RWPE2 (cell line): Measurements from ENCODE around the gene GANAB.
"Not testable (repeated sequence)": the region's sequence is repeated elsewhere in the genome, so short reads cannot be mapped to it uniquely, and the experiment has no call there.

Experiments used
- ATAC-seq: fragments of 200-7000 bp; cut with Tn5 transposase; 3 replicates; pipeline ENCODE4 v1.9.1; 2021; ENCODE audit warnings: low read depth
- DNase-seq: peaks from one replicate; pipeline ENCODE4 v3.0.0-alpha.2; 2020; ENCODE audit warnings: low spot score
- H3K27ac ChIP-seq: fragments of 450-650 bp; 2 replicates; pipeline ENCODE4 v1.5.1; 2017; ENCODE audit warnings: mild to moderate bottlenecking; ENCODE audit not compliant: poor library complexity, severe bottlenecking
- H3K27me3 ChIP-seq: fragments of 250-450 bp; sonication (Bioruptor Pico); 2 replicates; pipeline ENCODE4 v1.5.1; 2021; ENCODE audit warnings: mild to moderate bottlenecking, moderate library complexity; ENCODE audit not compliant: insufficient read depth, poor library complexity, severe bottlenecking
- H3K36me3 ChIP-seq: fragments of 250-450 bp; sonication (Bioruptor Pico); 2 replicates; pipeline ENCODE4 v1.5.1; 2020; ENCODE audit warnings: low read depth, mild to moderate bottlenecking, moderate library complexity
- H3K4me1 ChIP-seq: fragments of 250-450 bp; sonication (Bioruptor Pico); 2 replicates; pipeline ENCODE4 v1.5.1; 2021; ENCODE audit warnings: mild to moderate bottlenecking, moderate library complexity; ENCODE audit not compliant: insufficient read depth, poor library complexity, severe bottlenecking
- H3K4me3 ChIP-seq: fragments of 250-450 bp; sonication (Bioruptor Pico); 2 replicates; pipeline ENCODE4 v1.5.1; 2021; ENCODE audit warnings: mild to moderate bottlenecking, moderate library complexity; ENCODE audit not compliant: severe bottlenecking
- H3K9me3 ChIP-seq: fragments of 250-450 bp; sonication (Bioruptor Pico); 2 replicates; pipeline ENCODE4 v1.5.1; 2021; ENCODE audit warnings: mild to moderate bottlenecking, moderate library complexity; ENCODE audit not compliant: severe bottlenecking
- TF ChIP-seq, protein P1 (sequence below): fragments of 450-650 bp; IDR thresholded peaks from one replicate; pipeline ENCODE4 v1.5.1; 2017; ENCODE audit warnings: mild to moderate bottlenecking, moderate library complexity; ENCODE audit not compliant: poor library complexity, severe bottlenecking

GANAB gene

DNA sequence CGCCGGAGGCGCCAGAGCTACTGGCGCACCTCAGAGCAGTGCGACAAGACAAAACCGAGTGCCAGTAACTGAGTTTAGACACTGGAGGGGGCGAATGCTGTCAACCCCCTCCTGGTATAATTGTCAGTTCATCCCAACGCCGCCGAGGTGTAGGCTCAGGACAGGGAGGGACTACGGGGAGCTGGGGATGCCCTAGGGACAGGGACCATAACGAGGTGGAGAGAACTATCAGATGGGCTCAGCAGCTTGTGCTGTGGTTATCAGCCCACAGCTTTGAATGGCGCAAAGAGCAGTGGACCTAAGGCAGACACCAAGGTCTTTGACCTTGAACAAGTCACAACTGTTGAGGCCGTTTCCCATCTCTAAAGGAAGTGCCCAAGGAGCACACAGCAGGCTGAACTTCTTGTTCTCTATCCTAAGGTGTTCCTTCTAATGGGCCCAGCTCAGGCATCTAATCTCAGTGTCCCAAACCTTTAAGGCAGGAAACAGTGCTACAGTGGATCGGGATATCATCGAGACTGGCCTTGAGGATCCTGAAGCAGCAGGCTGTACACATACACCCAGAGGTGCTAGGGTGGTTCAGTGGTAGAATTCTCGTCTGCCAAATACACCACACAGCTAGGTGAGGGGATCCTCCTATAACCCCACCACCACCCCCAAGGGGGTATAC, 54.1 kb downstream of the GANAB start:
- TF ChIP-seq, protein P1, sequence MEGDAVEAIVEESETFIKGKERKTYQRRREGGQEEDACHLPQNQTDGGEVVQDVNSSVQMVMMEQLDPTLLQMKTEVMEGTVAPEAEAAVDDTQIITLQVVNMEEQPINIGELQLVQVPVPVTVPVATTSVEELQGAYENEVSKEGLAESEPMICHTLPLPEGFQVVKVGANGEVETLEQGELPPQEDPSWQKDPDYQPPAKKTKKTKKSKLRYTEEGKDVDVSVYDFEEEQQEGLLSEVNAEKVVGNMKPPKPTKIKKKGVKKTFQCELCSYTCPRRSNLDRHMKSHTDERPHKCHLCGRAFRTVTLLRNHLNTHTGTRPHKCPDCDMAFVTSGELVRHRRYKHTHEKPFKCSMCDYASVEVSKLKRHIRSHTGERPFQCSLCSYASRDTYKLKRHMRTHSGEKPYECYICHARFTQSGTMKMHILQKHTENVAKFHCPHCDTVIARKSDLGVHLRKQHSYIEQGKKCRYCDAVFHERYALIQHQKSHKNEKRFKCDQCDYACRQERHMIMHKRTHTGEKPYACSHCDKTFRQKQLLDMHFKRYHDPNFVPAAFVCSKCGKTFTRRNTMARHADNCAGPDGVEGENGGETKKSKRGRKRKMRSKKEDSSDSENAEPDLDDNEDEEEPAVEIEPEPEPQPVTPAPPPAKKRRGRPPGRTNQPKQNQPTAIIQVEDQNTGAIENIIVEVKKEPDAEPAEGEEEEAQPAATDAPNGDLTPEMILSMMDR: no peak
- Histone ChIP-seq H3K4me1 (peaks cover 4% of the 10 kb centered on the region), H3K27me3 (no peaks in the 10 kb centered on the region), H3K4me3 (peak overlapping the region; percentile 58), H3K9me3 (no peaks in the 10 kb centered on the region), H3K36me3 (peaks cover 69% of the 10 kb centered on the region), H3K27ac (peak overlapping the region; percentile 63)
- DNase-seq: no peak
- ATAC-seq: peak; percentile 10; the same call in 2 of the 3 replicates

DNA sequence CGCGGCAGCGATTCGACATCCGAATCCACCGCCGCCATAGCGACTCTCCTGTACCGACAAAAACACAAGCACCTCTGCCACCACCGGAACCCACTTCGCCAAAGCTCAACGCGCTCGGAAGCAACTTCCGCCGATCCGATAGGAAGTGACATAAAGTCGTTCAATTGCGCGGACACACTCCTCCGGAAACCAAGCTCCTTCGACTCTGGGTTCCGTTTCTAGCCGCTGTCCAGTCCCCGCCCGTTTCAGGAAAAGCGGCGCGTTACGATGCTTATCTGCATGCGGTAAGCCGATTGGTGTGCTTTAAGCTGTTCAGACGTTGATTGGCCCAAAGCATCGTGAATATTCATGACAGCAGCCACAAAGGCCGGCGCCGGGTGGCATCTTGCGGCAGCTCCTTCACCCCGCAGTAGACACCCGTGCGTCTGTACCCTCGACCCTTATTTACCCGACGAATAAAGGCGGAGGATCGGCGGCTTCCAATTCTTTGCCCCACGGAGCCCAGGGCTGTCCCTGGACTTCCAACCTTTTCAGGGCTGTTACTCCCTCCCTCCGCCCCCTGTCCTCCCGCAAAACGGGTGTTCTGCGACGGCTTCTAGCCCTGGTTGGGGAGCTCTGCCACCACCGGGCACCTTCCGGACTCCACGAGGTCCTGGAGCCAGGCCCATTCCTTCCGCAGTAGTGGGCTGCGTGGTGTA, 54.8 kb downstream of the GANAB start, which contains the start of gene TUT1:
Gene TUT1 (minus strand): TSS at position 76 of the 698 bp plus-strand sequence. CDS start 38 bp downstream, at position 38.
- peaks cover 69% of the 10 kb centered on the region for H3K36me3 ChIP-seq
- no peaks in the 10 kb centered on the region for H3K9me3 ChIP-seq
- DNase-seq (peak; percentile 95), ATAC-seq (peak; percentile 94)
- H3K4me1 ChIP-seq: peaks cover 4% of the 10 kb centered on the region
- TF ChIP-seq, protein P1: peak; percentile 18
- H3K27me3 ChIP-seq: no peaks in the 10 kb centered on the region
- peak within 1 kb of the TSS; percentile 63 for H3K27ac ChIP-seq
- peak within 1 kb of the TSS; percentile 58 for H3K4me3 ChIP-seq

DNA sequence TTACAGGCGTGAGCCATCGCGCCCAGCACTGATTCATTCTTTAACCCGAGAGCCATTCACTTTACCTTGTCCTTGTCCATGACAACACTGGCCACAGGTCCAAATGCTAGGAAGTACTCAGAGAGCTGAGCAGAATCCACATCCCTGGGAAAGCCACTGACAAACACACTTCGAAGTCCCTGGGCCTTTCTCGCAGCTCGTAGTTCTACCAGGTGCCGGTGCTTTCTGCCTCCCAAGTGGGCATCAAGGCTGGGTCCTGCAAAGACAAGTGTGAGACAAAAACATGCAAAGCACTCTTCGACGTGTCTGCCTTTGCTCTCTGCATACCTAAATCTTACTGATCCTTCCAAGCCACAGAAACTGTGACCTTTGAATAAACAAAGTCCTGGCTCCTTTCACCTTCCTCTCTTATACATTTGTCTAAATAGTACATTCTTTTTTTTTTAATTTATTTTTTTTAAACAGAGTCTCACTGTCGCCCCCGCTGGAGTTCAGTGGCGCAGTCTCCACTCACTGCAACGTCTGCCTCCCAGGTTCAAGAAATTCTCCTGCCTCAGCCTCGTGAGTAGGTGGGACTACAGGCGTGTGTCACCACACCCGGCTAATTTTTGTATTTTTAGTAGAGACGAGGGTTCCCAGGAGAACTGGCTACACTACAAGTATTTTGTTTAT, 57.3 kb downstream of the GANAB start:
- ATAC-seq (no peak), DNase-seq (no peak)
- Histone ChIP-seq H3K36me3 (peaks cover 66% of the 10 kb centered on the region), H3K4me1 (peaks cover 4% of the 10 kb centered on the region), H3K27ac (no peak overlapping the region), H3K27me3 (no peaks in the 10 kb centered on the region), H3K9me3 (no peaks in the 10 kb centered on the region), H3K4me3 (no peak overlapping the region)
- TF ChIP-seq, protein P1: peak; percentile 43

DNA sequence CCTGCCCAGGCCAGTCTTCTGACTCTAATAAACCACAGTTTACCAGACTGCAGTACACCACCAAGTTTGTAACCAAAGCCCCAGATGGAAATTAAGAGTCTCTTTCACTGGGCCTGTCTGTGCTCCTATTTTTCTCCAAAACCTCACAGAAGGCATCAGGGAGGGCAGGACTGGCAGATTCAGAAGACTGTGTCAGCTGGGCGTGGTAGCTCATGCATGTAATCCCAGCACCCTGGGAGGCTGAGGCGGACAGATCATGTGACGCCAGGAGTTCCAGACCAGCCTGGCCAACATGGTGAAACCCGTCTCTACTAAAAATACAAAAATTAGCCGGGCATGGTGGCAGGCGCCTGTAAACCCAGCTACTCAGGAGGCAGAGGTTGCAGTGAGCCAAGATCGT, 61.1 kb downstream of the GANAB start:
- not testable (repeated sequence) for H3K27me3 ChIP-seq, H3K4me3 ChIP-seq, ATAC-seq, H3K4me1 ChIP-seq, DNase-seq, H3K9me3 ChIP-seq, H3K27ac ChIP-seq
- peaks cover 71% of the 10 kb centered on the region for H3K36me3 ChIP-seq

DNA sequence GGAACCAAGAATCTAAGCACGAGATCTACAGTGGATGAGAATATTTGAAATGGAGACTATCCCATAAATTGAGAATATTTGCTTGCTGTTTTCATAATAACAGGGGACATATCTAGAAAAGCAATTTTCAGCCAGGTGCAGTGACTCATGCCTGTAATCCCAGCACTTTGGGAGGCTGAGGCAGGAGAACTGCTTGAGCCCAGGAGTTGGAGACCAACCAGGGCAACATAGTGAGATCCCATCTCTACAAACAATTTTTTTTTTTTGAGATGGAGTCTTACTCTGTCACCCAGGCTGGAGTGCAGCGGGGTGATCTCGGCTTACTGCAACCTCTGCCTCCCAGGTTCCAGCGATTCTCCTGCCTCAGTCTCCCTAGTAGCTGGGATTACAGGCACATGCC, 64.7 kb downstream of the GANAB start:
- H3K36me3 ChIP-seq: peaks cover 56% of the 10 kb centered on the region
- not testable (repeated sequence) for H3K9me3 ChIP-seq, H3K27me3 ChIP-seq, H3K4me3 ChIP-seq, H3K27ac ChIP-seq, DNase-seq, H3K4me1 ChIP-seq, ATAC-seq
